AG10803 (cell line): ENCODE measurements around the gene TFAP2A.

ENCODE experiments used
- DNase-seq: peaks from one replicate; pipeline ENCODE4 v3.0.0; 2010; ENCODE audit warnings: low read depth
- H3K4me3 ChIP-seq: 2 replicates; pipeline ENCODE4 v1.5.1; 2011; ENCODE audit warnings: mild to moderate bottlenecking, low read length, control low read depth
- TF ChIP-seq, protein P1 (sequence below): conservative IDR thresholded peaks from 2 replicates; pipeline ENCODE4 v1.5.1; 2011; ENCODE audit warnings: mild to moderate bottlenecking, low read length, control low read depth, inconsistent platforms

The TFAP2A gene

DNA sequence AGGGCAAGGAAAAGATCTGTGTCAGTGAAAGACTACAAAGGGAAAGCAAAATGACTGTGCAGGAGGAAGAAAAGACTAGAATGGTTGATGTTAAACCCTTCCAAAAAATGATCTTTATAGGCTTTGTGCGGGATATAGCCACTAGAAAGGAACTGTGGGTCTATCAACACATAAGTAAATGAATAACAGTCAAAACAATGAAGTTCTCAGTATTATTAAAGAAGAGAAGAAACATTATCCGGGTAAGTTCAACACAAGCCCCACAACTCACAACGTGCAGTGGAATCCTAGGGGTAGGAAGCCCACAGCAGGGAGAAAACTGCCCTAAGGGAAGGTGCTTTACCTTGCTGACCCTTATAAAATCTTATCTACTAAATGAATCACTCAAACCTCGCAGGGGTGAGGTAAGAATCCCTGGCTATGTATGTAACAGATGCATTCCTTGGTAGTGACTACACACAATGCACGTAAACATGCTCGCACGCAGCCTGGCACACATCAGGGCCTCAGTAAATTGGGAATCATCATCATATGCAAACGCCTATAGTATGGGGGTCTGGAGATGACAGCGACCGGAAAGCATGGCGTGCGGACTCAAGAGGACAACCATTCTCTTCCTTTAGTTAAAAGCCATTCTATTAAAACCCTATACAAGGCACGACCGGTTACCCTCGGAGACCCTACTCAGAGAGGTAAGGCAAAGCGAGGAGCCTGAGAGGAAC lies 11.3 kb downstream of the TFAP2A start:
- peak; percentile 69 for DNase-seq
- TF ChIP-seq, protein P1, sequence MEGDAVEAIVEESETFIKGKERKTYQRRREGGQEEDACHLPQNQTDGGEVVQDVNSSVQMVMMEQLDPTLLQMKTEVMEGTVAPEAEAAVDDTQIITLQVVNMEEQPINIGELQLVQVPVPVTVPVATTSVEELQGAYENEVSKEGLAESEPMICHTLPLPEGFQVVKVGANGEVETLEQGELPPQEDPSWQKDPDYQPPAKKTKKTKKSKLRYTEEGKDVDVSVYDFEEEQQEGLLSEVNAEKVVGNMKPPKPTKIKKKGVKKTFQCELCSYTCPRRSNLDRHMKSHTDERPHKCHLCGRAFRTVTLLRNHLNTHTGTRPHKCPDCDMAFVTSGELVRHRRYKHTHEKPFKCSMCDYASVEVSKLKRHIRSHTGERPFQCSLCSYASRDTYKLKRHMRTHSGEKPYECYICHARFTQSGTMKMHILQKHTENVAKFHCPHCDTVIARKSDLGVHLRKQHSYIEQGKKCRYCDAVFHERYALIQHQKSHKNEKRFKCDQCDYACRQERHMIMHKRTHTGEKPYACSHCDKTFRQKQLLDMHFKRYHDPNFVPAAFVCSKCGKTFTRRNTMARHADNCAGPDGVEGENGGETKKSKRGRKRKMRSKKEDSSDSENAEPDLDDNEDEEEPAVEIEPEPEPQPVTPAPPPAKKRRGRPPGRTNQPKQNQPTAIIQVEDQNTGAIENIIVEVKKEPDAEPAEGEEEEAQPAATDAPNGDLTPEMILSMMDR = no peak
- peak overlapping the region; percentile 82 for H3K4me3 ChIP-seq

DNA sequence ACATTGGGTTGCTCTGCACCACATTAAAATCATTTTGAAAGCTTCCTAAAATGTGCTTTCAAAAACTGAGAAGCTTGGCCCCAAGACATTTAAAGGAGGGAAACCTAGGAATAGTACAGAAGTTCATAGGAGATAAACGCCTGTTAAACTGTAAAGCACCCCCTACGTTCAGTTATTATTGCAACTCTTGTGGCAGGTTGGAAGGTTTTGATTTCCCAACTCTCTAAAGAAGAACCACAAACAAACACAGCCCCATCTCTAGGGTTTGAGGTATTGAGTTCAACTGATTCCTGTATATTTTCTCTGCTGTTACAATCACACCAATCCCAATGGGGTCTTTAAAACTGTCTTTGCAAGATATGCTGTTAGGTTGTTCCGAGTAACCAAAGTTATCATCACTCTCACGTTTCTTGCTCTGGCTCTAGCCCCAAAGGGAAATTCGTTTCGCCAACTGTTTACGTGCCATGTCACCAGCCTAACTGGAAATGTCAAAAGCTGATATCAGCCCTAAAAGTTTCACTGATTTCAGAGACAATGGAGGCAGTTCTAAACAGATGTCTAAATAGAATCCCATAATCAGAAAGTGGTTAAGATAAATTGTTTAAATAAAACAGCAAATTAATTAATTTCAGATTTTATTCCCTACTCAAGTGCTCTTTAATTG lies 12.1 kb downstream of the TFAP2A start:
- H3K4me3 ChIP-seq = no peak overlapping the region
- DNase-seq = no peak
- TF ChIP-seq, protein P1 = no peak

DNA sequence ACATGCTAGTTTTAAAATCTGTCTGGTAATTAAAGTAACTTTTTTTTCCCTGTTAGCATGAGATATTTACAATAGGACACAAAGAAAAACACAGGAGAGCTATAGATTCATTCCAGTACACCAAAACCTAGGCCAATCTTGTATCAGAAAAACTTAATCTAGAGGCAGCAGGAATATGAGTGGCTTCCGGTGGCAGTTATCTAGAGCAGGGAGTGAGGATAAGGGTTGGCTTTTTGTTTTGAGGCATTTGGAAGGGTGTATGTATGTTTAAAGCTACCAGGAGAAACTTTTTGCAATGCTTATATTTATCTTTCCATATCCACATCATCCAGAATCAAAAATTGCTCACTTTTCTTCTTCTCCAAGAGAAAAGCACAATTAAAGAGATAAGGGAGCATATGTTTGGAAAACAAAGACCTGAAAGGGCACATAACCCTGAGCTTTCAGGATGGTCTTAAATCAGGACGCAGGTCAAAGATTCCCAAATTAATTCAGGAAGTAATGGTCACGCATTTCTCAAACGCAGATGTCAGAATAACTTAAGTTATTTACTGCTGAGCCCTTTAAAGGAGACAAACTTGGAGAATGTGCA lies 13.1 kb downstream of the TFAP2A start:
- H3K4me3 ChIP-seq = no peak overlapping the region
- TF ChIP-seq, protein P1 = no peak
- DNase-seq = no peak

DNA sequence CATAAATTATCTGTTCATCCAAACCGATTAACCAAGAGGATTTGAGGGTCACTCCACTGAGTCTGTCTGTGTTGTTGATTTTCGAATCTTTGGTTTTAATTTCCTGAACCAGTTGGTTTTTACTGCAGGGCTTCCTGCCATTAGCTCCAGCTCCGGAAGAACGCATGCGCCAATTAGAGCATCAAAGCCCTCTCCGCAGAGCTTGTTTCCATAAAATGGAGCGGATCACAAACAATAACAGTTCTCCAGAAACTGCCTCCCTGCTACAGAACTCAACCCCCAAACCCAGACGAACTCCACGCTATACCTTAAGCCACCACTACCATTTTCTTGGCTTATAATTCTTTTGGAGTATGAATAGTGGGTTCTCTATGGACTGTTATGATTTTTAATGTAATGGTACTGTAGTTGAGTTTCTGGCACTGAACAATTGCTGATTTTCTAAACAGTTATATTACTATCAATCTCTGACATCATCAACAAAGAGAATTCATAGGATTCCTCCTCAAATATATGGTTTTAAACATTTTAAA lies 13.8 kb downstream of the TFAP2A start:
- TF ChIP-seq, protein P1 = no peak
- no peak overlapping the region for H3K4me3 ChIP-seq
- DNase-seq = no peak

DNA sequence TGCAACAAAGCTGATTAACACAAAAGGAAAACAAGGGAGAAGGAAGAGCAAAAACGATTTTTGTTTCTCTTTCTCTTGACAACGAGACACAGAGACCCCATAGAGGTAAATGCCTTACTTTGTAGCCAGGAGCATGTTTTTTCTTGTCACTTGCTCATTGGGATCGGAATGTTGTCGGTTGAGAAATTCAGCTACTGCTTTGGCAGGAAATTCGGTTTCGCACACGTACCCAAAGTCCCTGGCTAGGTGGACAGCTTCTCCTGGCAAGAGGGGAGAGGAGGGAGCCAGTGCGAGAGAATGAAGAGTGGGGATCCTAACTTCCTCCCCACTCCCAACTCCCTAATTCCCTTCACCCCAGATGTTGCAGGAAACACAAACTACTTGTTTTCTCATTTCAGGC lies 14.5 kb downstream of the TFAP2A start:
- no peak for DNase-seq
- no peak overlapping the region for H3K4me3 ChIP-seq
- TF ChIP-seq, protein P1 = no peak

DNA sequence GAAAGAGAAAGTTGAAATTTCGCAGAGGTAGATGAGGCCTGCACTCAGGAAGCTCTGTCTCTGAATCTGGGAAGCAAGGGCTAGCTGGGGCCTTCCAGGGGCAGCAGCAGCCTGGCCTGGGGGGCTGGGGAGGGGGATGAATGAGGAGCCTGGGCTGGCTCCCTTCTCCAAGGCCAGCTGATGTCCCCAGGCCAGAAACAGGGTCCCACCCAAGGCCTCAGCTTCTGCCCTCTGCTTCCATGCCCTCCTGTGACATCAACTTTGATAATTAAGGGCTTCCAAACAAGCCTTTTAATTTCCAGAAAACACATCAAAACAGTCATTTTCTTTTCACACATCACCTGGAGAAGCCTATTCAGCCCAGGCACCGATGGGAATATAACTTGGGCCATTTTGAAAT lies 15.4 kb downstream of the TFAP2A start:
- TF ChIP-seq, protein P1 = no peak
- DNase-seq = no peak
- H3K4me3 ChIP-seq = no peak overlapping the region
